ENCODE results near the gene ZRANB3. TPM values are rescaled to one million over a fixed set of nuclear protein-coding genes. Genes with fewer than 3 reads are reported as not detected.
"Not testable (repeated sequence)": the region's sequence is repeated elsewhere in the genome, so short reads cannot be mapped to it uniquely, and the experiment has no call there.

The ZRANB3 gene
- total and polyA plus RNA-seq, 12 donors: 0.66 to 5.7 (median 2.2) TPM

GRCh38 chr2:135378591-135378990 lies 152.4 kb downstream of the ZRANB3 start:
- Histone ChIP-seq H3K9me3 (peaks cover 0 to 48% (median 14%) of the 10 kb centered on the region in 11 donors), H3K27ac (no peak overlapping the region), H3K36me3 (no peaks in the 10 kb centered on the region), H3K4me3 (no peak overlapping the region), H3K27me3 (no peaks in the 10 kb centered on the region), H3K4me1 (no peaks in the 10 kb centered on the region)
- ATAC-seq (no peak), DNase-seq (no peak)
- intact Hi-C loops (cut with DNase I): no loop called here
- no peak for TF ChIP-seq CTCF (IDR thresholded peaks at IDR 0.05)

GRCh38 chr2:135373702-135374101 lies 157.3 kb downstream of the ZRANB3 start:
- intact Hi-C loops (cut with DNase I): no loop called here
- no peaks in the 10 kb centered on the region for H3K36me3 ChIP-seq
- ATAC-seq (no peak), DNase-seq (no peak)
- H3K27me3 ChIP-seq: no peaks in the 10 kb centered on the region
- TF ChIP-seq CTCF (IDR thresholded peaks at IDR 0.05): no peak
- no peak overlapping the region for H3K27ac ChIP-seq
- no peak overlapping the region for H3K4me3 ChIP-seq
- H3K4me1 ChIP-seq: no peaks in the 10 kb centered on the region
- H3K9me3 ChIP-seq: peaks cover 0 to 12% (median 0%) of the 10 kb centered on the region in 11 donors
- WGBS, 2 donors: 81 to 85% methylated on average over 4 of the region's 4 CpGs

- H3K36me3 ChIP-seq: peaks cover 0 to 26% (median 4%) of the 10 kb centered on the region in 9 donors
- intact Hi-C loops (cut with DNase I): no loop called here
- H3K4me3 ChIP-seq: no peak overlapping the region
- H3K27me3 ChIP-seq: no peaks in the 10 kb centered on the region
- H3K4me1 ChIP-seq: no peaks in the 10 kb centered on the region
- ATAC-seq (no peak), DNase-seq (no peak)
- H3K9me3 ChIP-seq: peaks cover 0 to 45% (median 13%) of the 10 kb centered on the region in 11 donors
- TF ChIP-seq CTCF (IDR thresholded peaks at IDR 0.05): no peak
- no peak overlapping the region for H3K27ac ChIP-seq
- 86 to 90% methylated on average over 6 of the region's 6 CpGs for WGBS, 2 donors
Measured at GRCh38 chr2:135349941-135350340, 181.1 kb downstream of the ZRANB3 start.

DNA sequence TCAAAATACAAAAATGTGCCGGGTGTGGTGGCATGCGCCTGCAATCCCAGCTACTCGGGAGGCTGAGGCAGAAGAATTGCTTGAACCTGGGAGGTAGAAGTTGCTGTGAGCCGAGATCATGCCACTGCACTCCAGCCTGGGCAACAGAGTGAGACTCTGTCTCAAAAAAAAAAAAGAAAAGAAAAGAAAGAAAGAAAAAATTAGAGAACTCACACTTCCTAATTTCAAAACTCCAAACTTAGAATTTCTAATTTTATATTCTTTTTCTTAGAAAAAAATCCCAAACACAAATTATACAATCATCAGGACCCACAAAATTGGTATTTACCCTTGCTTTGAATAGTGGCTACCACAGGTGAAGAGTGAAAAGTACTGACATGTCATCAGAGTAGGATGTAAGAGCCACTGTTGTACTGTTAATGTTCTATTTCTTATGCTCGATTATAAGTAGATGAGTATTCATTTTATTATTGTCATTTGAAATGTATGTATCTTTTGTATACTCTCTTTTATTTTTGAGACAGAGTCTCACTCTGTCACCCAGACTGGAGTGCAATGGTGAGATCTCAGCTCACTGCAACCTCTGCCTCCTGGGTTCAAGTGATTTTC lies 182.8 kb downstream of the ZRANB3 start:
- H3K4me1 ChIP-seq; H3K4me3 ChIP-seq; H3K27me3 ChIP-seq; DNase-seq; intact Hi-C loops (cut with DNase I); H3K27ac ChIP-seq; ATAC-seq: not testable (repeated sequence)
- 96 to 97% methylated on average over 5 of the region's 5 CpGs for WGBS, 2 donors
- peaks cover 0 to 26% (median 4%) of the 10 kb centered on the region in 9 donors for H3K36me3 ChIP-seq
- H3K9me3 ChIP-seq: peaks cover 0 to 45% (median 13%) of the 10 kb centered on the region in 11 donors

- Histone ChIP-seq H3K4me1 (no peaks in the 10 kb centered on the region), H3K4me3 (no peak overlapping the region), H3K36me3 (no peaks in the 10 kb centered on the region), H3K27me3 (no peaks in the 10 kb centered on the region), H3K9me3 (peaks cover 0 to 13% (median 0%) of the 10 kb centered on the region in 11 donors), H3K27ac (no peak overlapping the region)
- no peak for ATAC-seq
- WGBS, 2 donors: 61 to 75% methylated on average over 3 of the region's 3 CpGs
- intact Hi-C loops (cut with DNase I): no loop called here
- DNase-seq: no peak
- no peak for TF ChIP-seq CTCF (IDR thresholded peaks at IDR 0.05)
Measured at GRCh38 chr2:135337071-135337470, 193.9 kb downstream of the ZRANB3 start.
